HG03095 (cell line): Measurements from ENCODE around the gene SERPINB6.
"Not testable (repeated sequence)": the region's sequence is repeated elsewhere in the genome, so short reads cannot be mapped to it uniquely, and the experiment has no call there.

ENCODE experiments used
- ATAC-seq: cut with Tn5 transposase; IDR thresholded peaks from one replicate; pipeline ENCODE4 v1.9.1; 2021; ENCODE audit warnings: moderate library complexity; ENCODE audit not compliant: unreplicated experiment

SERPINB6 gene

GRCh38 chr6:2940010-2940850, 31.1 kb downstream of the SERPINB6 start:
- ATAC-seq = peak; percentile 67

DNA sequence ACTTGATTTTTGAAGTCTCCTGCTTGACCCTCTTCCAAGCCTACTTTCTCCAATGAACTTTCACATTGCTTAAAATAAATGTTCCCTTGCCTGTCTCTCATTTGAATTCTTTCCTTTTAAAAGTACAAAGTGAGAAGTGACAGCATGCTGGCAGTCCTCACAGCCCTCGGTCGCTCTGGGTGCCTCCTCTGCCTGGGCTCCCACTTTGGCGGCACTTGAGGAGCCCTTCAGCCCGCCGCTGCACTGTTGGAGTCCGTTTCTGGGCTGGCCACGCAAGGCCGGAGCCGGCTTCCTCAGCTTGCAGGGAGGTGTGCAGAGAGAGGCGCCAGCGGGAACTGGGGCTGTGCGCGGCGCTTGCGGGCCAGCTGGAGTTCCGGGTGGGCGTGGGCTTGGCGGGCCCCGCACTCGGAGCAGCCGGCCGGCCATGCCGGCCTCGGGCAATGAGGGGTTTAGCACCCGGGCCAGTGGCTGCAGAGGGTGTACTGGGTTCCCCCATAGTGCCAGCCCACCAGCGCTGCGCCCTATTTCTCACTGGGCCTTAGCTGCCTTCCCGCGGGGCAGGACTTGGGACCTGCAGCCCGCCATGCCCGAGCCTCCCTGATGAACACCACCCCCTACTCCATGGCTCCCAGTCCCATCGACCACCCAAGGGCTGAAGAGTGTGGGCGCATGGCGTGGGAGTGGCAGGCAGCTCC, 31.9 kb downstream of the SERPINB6 start:
- ATAC-seq = no peak

DNA sequence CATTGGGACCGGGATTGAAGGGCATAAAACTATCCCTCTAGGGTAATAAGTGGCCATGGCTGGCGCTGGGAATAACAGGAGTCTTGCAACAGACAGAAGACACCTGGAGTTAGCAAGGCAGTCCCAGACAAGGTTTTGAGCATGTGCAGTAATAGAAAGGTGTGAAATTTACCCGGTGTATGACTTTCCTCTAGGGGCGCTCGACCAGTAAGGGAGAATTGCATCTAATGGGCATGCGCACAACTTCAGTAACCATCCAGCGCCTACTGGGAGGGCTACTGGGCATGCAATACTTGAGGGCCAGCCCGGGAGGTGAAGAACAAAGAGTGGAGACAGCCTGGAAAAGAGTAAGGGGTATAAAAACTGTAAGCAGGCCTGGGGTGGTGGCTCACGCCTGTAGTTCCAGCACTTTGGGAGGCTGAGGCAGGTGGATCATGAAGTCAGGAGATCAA, 32.7 kb downstream of the SERPINB6 start:
- no peak for ATAC-seq

GRCh38 chr6:2938004-2938631, 33.2 kb downstream of the SERPINB6 start:
- no peak for ATAC-seq

- no peak for ATAC-seq
These were observed 33.8 kb downstream of the SERPINB6 start for GRCh38 chr6:2937627-2938003.

DNA sequence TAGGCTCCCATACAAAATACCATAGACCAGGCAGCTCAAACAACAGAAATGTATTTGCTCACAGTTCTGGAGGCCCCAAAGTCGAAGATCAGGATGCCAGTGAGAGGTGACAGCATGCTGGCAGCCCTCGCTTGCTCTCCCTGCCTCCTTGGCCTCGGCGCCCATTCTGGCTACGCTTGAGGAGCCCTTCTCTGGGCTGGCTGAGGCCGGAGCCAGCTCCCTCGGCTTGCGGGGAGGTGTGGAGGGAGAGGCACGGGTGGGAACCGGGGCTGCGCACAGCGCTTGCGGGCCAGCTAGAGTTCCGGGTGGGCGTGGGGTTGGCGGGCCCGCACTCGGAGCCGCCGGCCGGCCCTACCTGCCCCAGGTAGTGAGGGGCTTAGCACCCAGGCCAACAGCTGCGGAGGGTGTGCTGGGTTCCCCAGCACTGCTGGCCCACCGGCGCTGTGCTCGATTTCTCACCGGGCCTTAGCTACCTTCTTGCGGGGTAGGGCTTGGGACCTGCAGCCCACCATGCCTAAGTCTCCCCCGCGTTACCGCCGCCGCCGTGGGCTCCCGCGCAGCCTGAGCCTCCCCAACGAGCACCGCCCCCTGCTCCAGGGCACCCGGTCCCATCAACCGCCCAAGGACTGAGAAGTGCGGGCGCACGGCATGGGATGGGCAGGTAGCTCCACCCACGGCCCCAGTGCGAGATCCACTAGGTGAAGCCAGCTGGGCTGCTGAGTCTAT, 35.6 kb downstream of the SERPINB6 start:
- ATAC-seq = no peak

DNA sequence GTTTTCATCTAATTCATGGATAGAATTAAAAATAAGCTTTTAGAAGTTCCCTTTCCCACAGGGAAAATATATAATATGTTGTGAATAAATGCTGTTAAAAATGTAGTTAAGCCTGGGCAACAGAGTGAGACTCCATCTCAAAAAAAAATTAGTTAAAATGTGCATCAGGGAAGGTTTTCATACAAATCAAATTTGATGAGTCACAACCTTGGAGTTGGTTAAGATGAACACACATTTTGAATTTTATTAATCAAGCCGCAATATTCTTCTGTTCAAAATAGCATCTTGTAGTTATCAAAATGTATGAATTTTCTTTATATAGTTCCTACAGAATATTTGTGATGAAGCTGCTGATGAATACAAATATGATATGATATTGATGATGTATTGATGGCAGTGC, 37.3 kb downstream of the SERPINB6 start:
- ATAC-seq = no peak

- ATAC-seq = not testable (repeated sequence)
These were observed 38.5 kb downstream of the SERPINB6 start for GRCh38 chr6:2932911-2933310.

DNA sequence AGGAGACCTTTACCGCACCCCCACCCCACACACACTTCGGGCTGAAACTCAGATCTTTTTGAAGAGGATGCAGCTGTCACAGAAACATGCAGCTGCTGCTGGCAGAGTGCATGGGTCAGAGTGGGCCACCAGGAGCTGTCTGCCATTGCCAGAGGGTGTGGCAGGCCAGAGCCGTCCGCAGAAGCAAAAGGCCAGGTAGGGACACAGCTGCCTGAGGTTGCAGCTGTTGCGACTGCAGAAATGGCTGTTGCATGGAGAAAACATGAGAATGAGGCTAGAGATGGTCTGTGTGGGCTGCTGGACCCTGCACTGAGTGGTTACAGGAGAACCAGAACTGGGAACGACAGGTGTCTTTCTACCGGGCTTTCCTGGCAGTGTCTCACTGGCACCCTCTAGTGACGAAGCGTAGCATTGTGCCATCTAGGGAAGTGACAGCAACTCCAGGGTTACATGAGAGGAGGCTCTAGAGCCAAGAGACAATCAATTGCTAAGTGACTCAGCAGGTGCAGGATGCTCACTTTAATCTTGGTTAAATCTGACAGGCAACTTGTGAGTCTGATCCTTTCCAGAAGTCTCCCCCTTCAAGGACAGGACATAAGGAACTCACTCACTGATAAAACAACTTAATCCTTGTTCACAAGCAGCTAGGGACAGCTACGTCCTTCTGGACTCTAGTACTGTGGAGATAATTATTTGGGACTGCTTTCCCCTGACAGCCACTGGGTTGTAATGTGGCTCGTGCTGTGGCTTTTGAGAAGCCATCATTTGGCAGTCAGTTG, 39.2 kb downstream of the SERPINB6 start:
- peak; percentile 85 for ATAC-seq

DNA sequence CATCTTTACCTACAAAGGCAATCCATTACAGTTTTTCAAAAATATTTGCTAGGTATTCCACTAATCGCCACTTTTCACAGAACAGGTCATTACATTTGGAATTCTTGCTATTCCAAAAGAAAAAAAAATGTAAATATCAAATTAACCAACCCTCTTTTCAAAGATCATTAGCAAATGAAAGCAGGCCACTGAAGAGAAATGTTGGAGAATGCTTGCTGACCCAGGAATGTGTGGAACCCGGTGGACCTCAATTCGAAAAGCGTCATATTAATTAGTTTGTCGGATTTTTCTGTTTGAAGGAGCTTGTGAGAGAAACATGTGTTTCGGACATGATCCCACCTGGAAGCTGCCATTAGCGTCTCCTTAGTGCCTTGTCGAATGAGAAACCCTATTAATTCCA, 40.3 kb downstream of the SERPINB6 start:
- no peak for ATAC-seq

DNA sequence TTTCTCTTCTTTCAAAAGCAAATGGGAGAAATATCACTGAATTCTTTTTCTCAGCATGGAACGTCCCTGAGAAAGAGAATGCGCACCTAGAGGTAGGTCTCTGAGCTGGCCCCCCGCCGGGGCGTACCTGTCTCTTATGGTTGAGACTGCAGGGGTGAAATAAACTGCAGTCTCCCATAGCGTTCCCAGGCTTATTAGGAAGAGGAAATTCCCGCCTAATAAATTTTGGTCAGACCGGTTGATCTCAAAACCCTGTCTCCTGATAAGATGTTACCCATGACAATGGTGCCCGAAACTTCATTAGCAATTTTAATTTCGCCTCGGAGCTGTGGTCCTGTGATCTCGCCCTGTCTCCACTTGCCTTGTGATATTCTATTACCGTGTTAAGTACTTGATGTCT, 43.4 kb downstream of the SERPINB6 start:
- ATAC-seq = not testable (repeated sequence)

DNA sequence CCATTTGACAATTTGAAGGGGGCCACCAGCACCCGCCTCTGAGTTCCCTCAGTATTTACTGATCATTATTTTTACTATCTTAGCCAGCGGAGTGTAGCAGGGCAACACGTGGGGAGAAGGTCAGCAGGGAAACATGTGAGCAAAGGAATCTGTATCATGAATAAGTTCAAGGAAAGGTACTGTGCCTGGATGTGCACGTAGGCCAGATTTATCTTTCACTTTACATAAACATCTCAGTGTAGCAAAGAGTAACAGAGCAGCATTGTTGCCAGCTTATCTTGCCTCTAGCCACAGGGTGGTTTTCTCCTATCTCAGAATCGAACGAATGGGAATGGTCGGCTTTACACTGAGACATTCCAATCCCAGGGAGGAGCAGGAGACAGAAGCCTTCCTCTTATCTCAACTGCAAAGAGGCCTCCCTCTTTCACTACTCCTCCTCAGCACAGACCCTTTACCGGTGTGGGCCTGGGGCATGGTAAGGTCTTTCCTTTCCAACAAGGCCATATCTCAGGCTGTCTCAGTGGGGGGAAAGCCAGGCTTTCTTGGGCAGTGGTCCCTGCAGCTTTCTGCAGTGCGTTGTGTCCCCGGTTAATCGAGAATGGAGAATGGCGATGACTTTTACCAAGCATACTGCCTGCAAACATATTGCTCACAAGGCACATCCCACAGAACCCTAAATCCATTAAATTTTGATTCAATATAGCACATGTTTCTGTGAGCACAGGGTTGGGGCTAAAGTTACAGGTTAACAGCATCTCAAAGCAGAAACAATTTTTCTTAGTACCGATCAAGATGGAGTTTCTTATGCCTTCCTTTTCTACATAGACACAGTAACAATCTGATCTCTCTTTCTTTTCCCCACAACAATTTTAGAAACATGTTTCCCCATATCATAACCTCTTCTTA, 45.3 kb downstream of the SERPINB6 start:
- ATAC-seq = not testable (repeated sequence)

DNA sequence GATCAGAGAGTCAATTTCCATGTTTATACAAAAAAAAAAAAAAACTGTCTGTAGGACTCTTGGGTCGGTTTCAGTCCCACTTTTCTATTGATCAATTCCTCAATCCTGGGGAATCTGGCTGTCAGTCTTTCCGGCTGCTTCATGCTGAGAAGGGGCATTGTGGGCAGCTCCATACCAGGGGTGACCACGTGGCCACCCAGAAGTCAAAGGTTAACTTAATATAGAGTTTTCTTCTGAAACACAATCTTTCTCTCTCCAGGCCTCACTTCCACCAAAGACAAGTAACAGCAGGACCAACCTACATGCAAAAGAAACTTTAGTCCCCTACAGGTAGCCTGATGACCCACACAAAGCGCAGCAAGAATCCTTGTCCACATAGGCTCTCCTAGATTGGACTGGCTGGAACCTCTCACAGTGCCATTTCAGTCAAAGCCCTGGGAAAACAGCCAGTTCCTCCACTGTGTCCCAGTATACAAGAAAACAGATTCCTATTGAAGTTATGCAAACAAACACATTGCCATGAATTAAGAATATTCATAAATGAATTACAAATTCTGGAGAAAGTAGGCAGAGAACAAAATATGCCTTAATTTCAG, 49.7 kb downstream of the SERPINB6 start:
- no peak for ATAC-seq

GRCh38 chr6:2920671-2921112, 50.7 kb downstream of the SERPINB6 start:
- ATAC-seq = no peak

GRCh38 chr6:2919886-2920285, 51.5 kb downstream of the SERPINB6 start:
- ATAC-seq = no peak

DNA sequence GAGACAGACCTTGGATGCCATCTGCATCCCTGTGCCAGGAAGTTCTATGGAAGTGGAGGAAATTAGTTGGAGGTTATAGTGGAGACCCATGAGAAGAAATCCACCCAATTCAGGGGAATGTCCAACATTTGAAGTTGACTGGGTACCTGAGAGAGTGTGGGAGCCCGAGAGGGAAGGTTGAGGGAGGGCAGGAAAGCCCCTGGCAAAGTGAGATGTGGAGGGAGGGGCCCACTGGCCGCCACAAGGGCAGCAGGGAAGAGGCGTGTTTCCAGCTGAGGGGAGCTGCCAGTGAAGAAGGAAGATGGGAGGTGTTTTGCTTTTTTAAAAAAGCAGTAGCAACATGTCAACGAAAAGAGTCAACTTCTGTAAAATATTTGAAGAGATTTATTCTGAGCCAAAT, 52.0 kb downstream of the SERPINB6 start:
- no peak for ATAC-seq

GRCh38 chr6:2918936-2919335, 52.4 kb downstream of the SERPINB6 start:
- no peak for ATAC-seq

DNA sequence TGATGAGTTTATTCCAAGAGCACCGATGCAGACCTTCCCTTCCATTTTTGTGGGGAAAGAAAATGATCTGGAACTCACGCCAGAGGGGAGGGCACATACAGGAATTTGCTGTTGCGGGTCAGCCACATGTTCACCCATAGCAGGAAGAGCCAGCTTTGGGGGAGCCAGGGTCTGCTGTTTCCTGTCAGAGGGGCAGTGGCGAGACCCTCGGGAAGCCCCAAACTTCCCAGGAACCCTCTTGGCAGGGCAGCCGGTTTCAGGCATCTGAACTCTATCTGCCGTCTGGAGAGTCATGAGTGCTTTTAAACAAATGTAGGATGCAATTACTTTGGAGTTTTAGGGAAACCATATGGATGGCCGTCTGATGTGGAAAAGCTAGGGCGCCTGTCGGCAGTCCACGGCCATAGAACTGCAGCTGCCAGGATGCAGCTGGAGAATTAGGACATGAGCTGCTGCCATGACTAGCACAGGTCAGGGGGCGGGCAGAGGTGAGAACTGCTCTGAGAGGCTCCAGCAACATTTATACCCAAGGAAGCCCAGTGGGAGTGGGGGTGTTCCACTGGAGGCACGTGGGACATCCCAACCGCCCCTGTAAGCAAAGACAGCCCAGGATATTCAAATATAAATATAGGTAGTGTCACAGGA, 53.4 kb downstream of the SERPINB6 start:
- ATAC-seq = no peak
